GM20000 (cell line): ENCODE results near the gene ZNRF3.

Source experiments
- DNase-seq: peaks from one replicate; pipeline ENCODE4 v3.0.0; 2012; ENCODE audit warnings: low spot score
- CTCF ChIP-seq: IDR thresholded peaks from 2 replicates; pipeline ENCODE4 v1.5.1; 2012; ENCODE audit warnings: mild to moderate bottlenecking, control low read depth; ENCODE audit errors: extremely low read depth, missing control alignments

ZNRF3 gene

GRCh38 chr22:28927630-28928029 is 44.3 kb downstream of the ZNRF3 start:
- TF ChIP-seq CTCF, result no peak
- no peak for DNase-seq

- DNase-seq, result no peak
- TF ChIP-seq CTCF, result no peak
Measured at GRCh38 chr22:28929197-28929596, 45.8 kb downstream of the ZNRF3 start.

GRCh38 chr22:28930357-28931007 is 47.1 kb downstream of the ZNRF3 start:
- DNase-seq, result no peak
- no peak for TF ChIP-seq CTCF

GRCh38 chr22:28931844-28932567 is 48.6 kb downstream of the ZNRF3 start:
- TF ChIP-seq CTCF, result no peak
- no peak for DNase-seq

- TF ChIP-seq CTCF, result no peak
- DNase-seq, result no peak
Measured at GRCh38 chr22:28933321-28933720, 49.9 kb downstream of the ZNRF3 start.

GRCh38 chr22:28934026-28934425 is 50.7 kb downstream of the ZNRF3 start:
- no peak for DNase-seq
- TF ChIP-seq CTCF, result no peak

GRCh38 chr22:28935140-28935539 is 51.8 kb downstream of the ZNRF3 start:
- DNase-seq, result no peak

More at GRCh38 chr22:28935140-28935539, 51.8 kb downstream of the ZNRF3 start:
- TF ChIP-seq CTCF, result no peak
